Right kidney (tissue), 1 donor: ENCODE measurements around the gene IGDCC3.
A peak's percentile ranks its signal among the peaks of the same experiment; 100 is the strongest.
"Not testable (repeated sequence)": the region's sequence is repeated elsewhere in the genome, so short reads cannot be mapped to it uniquely, and the experiment has no call there.

Source experiments
- DNase-seq: peaks from one replicate; pipeline ENCODE4 v3.0.0-alpha.2; 2016

The IGDCC3 gene

GRCh38 chr15:65406424-65407000, 28.7 kb upstream of the IGDCC3 start:
- DNase-seq: no peak

GRCh38 chr15:65405791-65406423, 28.1 kb upstream of the IGDCC3 start:
- no peak for DNase-seq

GRCh38 chr15:65404186-65404872, 26.5 kb upstream of the IGDCC3 start:
- DNase-seq: no peak

GRCh38 chr15:65402961-65403360, 25.2 kb upstream of the IGDCC3 start:
- DNase-seq: no peak

- no peak for DNase-seq
Observed at GRCh38 chr15:65401611-65402240, 23.9 kb upstream of the IGDCC3 start.

GRCh38 chr15:65400760-65401610, 23.2 kb upstream of the IGDCC3 start:
- DNase-seq: peak; percentile 63

GRCh38 chr15:65399997-65400396, 22.2 kb upstream of the IGDCC3 start:
- no peak for DNase-seq

- no peak for DNase-seq
Observed at GRCh38 chr15:65399001-65399706, 21.4 kb upstream of the IGDCC3 start.

GRCh38 chr15:65398486-65398885, 20.7 kb upstream of the IGDCC3 start:
- DNase-seq: not testable (repeated sequence)

GRCh38 chr15:65396965-65397317, 19.1 kb upstream of the IGDCC3 start:
- no peak for DNase-seq

- DNase-seq: no peak
Observed at GRCh38 chr15:65396283-65396964, 18.6 kb upstream of the IGDCC3 start.

GRCh38 chr15:65395567-65396202, 17.9 kb upstream of the IGDCC3 start:
- DNase-seq: peak; percentile 69

- no peak for DNase-seq
Observed at GRCh38 chr15:65394936-65395335, 17.1 kb upstream of the IGDCC3 start.

- DNase-seq: no peak
Observed at GRCh38 chr15:65394280-65394789, 16.5 kb upstream of the IGDCC3 start.

GRCh38 chr15:65393557-65393956, 15.8 kb upstream of the IGDCC3 start:
- DNase-seq: no peak

- DNase-seq: no peak
Observed at GRCh38 chr15:65393091-65393490, 15.3 kb upstream of the IGDCC3 start.

- no peak for DNase-seq
Observed at GRCh38 chr15:65392368-65392767, 14.6 kb upstream of the IGDCC3 start.

GRCh38 chr15:65391732-65392131, 13.9 kb upstream of the IGDCC3 start:
- DNase-seq: no peak

GRCh38 chr15:65390447-65390846, 12.6 kb upstream of the IGDCC3 start:
- no peak for DNase-seq

- no peak for DNase-seq
Observed at GRCh38 chr15:65389226-65389625, 11.4 kb upstream of the IGDCC3 start.
